Stimulated activated CD8-positive, alpha-beta memory T cell treated with anti-CD3 and anti-CD28 coated beads, Interleukin-4, amount 100 ng/mL, for 4 hours (primary cell): ENCODE measurements around the gene MRPL23.

Experiments used
- DNase-seq, 2 donors: peaks; one replicate each; pipeline ENCODE4 v3.0.0-alpha.2; 2020; ENCODE audit warnings: low read depth in 2 of 2, low spot score in 1 of 2

Gene MRPL23

GRCh38 chr11:1952806-1953482 is 5.8 kb downstream of the MRPL23 start:
- DNase-seq, result no peak

- DNase-seq, result no peak
Observed at GRCh38 chr11:1953489-1954266, 6.5 kb downstream of the MRPL23 start.

- DNase-seq, result no peak
Observed at GRCh38 chr11:1958367-1958766, 11.2 kb downstream of the MRPL23 start.

- DNase-seq, result no peak
Observed at GRCh38 chr11:1959786-1960185, 12.7 kb downstream of the MRPL23 start.

- no peak for DNase-seq
Observed at GRCh38 chr11:1963864-1964263, 16.7 kb downstream of the MRPL23 start.

- no peak for DNase-seq
Observed at GRCh38 chr11:1964348-1964747, 17.2 kb downstream of the MRPL23 start.

- DNase-seq, result no peak
Observed at GRCh38 chr11:1964955-1965354, 17.8 kb downstream of the MRPL23 start.

GRCh38 chr11:1966531-1966930 is 19.4 kb downstream of the MRPL23 start:
- DNase-seq, result no peak

- DNase-seq, result no peak
Observed at GRCh38 chr11:1967641-1968225, 20.6 kb downstream of the MRPL23 start.

GRCh38 chr11:1968454-1969002 is 21.4 kb downstream of the MRPL23 start:
- no peak for DNase-seq

GRCh38 chr11:1969035-1969434 is 21.9 kb downstream of the MRPL23 start:
- no peak for DNase-seq

GRCh38 chr11:1969776-1970175 is 22.6 kb downstream of the MRPL23 start:
- DNase-seq, result no peak

GRCh38 chr11:1970956-1971355 is 23.8 kb downstream of the MRPL23 start:
- DNase-seq, result no peak

- DNase-seq, result no peak
Observed at GRCh38 chr11:1975185-1975584, 28.1 kb downstream of the MRPL23 start.

GRCh38 chr11:1978720-1979473 is 31.8 kb downstream of the MRPL23 start:
- no peak for DNase-seq

- DNase-seq, result no peak
Observed at GRCh38 chr11:1979607-1980006, 32.5 kb downstream of the MRPL23 start.

- no peak for DNase-seq
Observed at GRCh38 chr11:1982873-1983600, 35.9 kb downstream of the MRPL23 start.

GRCh38 chr11:1983601-1983961 is 36.4 kb downstream of the MRPL23 start:
- no peak for DNase-seq

- DNase-seq, result no peak
Observed at GRCh38 chr11:1987024-1987423, 39.9 kb downstream of the MRPL23 start.

- DNase-seq, result no peak
Observed at GRCh38 chr11:1988174-1988573, 41.0 kb downstream of the MRPL23 start.
